GM12801 (cell line): ENCODE results near the gene SIPA1.

Experiments used
- TF ChIP-seq, protein P1 (sequence below): IDR thresholded peaks from one replicate; pipeline ENCODE4 v1.5.1; 2011; ENCODE audit warnings: control low read depth; ENCODE audit not compliant: insufficient read length; ENCODE audit errors: extremely low read depth

The SIPA1 gene

DNA sequence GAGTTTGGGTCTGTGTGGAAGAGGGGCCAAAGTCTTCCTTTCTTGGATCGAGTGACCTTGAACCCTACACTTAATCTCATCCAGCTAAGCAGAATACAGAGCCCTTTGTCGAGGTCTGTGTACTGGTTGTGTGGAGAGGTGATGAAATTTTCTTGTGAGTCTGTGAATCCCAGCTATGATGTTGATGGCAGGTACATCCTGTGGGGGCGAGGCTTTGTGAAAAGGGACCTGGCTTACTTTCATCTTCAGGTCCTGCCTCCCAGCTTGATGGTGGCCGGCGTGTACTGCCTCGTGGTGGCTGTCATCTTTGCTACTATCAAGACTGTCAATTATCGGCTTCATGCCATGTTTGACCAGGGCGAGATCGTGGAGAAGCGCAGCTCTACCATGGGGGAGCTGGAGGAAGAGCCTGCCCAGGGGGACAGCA, 21.3 kb upstream of the SIPA1 start:
- TF ChIP-seq, protein P1, sequence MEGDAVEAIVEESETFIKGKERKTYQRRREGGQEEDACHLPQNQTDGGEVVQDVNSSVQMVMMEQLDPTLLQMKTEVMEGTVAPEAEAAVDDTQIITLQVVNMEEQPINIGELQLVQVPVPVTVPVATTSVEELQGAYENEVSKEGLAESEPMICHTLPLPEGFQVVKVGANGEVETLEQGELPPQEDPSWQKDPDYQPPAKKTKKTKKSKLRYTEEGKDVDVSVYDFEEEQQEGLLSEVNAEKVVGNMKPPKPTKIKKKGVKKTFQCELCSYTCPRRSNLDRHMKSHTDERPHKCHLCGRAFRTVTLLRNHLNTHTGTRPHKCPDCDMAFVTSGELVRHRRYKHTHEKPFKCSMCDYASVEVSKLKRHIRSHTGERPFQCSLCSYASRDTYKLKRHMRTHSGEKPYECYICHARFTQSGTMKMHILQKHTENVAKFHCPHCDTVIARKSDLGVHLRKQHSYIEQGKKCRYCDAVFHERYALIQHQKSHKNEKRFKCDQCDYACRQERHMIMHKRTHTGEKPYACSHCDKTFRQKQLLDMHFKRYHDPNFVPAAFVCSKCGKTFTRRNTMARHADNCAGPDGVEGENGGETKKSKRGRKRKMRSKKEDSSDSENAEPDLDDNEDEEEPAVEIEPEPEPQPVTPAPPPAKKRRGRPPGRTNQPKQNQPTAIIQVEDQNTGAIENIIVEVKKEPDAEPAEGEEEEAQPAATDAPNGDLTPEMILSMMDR, result no peak

DNA sequence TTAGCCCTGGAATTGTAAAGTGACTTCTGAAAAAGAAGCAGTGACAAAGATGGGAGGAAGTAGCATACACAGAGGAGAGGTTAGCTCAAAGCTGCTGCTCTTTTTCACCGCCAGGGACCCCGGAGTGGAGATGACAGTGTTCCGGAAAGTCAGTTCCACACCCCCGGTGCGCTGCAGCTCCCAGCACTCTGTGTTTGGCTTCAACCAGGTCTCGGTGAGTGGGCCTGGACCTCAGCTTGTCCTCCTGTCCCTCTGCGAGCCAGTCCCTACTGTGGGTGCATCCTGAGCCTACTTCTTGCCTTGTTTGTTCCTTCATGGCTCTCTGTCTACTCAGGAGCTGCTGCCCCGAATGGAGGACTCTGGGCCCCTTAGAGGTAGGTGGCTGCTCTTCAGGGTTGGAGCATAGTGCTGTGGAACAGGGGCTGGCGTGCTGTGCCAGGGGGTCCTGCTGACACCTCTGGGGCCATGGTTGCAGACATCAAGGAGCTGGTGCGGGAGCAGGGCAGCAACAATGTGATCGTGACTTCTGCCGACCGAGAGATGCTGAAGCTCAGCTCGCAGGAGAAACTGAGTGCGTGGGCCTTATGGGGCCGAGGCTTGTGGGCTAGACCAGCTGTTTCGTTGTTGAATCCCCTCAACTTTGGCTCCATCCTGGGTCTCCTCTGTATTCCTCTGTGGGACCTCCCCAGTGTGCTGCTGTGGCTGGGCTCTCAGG, 20.6 kb upstream of the SIPA1 start:
- TF ChIP-seq, protein P1, result no peak

DNA sequence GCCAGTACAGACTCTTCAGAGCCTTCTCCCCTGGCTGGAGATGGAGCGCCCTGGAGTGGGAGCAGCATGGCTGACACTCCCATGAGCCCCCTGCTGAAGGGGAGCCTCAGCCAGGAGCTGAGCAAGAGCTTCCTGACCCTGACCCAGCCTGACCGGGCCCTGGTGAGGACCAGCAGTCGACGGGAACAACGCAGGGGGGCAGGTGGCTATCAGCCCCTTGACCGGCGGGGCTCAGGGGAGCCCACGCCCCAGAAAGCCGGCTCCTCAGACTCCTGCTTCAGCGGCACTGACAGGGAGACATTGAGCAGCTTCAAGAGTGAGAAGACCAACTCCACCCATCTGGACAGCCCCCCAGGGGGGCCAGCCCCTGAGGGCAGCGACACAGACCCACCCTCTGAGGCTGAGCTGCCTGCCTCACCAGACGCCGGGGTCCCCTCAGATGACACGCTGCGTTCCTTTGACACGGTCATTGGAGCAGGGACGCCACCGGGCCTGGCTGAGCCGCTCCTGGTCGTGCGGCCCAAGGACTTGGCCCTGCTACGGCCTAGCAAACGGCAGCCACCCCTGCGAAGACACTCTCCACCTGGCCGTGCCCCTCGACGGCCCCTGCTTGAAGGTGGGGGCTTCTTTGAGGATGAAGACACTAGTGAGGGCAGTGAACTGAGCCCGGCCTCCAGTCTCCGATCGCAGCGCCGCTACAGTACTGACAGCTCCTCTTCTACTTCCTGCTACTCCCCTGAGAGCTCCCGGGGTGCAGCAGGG, 19.7 kb upstream of the SIPA1 start:
- TF ChIP-seq, protein P1, result no peak

DNA sequence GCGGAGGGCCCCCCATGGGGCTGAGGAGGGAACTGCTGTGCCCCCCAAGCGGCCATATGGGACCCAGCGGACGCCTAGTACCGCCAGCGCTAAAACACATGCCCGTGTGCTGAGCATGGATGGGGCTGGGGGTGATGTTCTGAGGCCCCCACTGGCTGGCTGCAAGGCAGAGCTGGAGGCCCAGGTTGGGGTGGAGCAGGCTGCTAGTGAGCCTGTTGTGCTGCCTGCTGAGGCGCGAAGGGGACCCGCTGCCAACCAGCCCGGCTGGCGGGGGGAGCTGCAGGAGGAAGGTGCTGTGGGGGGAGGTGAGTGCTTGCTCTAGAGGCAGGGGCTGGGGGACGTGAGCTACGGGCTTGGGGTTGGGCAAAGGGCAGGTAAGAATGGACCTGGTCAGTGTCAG, 19.1 kb upstream of the SIPA1 start:
- TF ChIP-seq, protein P1, result no peak

DNA sequence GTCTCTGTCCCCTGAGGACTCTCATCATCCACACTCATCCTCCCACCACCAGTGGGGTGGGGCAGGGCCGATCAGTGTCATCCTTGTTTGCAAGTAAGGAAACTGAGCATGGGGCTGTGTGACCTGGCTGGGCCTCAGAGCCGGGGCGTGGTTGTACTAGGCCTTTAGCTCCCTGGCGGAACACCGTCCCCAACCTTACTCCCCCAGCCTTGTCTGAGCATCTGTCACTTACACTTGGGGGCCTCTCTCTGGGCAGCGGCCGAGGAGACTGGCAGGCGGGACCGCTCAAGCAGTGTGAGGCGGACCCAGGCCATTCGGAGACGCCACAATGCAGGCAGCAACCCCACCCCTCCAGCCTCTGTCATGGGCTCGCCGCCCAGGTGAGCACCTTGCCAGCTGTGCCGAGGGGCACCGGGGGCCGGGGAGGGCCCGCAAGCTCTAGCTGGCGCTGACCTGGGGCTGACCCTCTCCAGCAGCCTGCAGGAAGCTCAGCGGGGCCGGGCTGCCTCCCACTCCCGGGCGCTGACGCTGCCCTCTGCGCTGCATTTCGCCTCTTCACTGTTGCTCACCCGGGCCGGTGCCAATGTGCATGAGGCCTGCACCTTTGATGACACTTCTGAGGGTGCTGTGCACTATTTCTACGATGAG, 18.5 kb upstream of the SIPA1 start:
- TF ChIP-seq, protein P1, result no peak

DNA sequence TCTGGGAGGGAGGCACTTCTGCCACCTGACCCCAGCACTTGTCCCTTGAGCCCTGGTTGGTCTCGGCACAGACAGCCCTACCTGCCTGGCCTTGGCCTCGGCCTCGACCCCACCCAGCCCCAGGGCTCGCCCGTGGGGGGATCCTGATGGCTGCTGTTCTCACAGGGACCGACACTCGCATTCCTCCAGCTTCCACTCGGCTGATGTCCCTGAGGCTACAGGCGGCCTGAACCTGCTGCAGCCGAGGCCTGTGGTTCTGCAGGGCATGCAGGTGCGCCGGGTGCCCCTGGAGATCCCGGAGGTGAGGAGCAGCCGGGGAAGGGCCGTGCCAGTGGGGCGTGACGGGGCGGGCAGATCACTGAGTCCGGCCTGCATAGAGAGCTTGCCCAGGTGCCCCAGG, 17.2 kb upstream of the SIPA1 start:
- TF ChIP-seq, protein P1, result no peak

DNA sequence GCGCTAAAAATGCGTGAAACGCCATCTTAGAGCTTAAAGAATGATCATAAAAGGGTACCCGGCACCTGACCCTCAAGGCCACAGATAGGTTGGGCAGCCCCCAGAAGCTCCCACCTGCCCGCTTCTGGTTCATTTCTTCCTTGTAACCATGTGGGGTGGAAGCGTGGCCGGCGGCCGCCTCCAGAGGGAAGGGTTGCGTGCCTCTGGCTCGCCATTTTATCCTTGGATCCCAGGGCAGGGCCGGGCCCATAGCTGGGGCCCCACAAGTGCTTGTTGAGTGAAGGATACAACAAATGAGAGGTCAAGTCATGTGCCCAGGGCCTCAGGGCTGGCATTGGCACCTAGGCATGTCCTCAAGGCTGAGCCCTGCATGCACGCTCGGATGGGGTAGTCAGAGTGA, 16.4 kb upstream of the SIPA1 start:
- TF ChIP-seq, protein P1, result no peak
